ENCODE data around the gene SLC22A2. TPM values are rescaled to one million over a fixed set of nuclear protein-coding genes. Genes with fewer than 3 reads are reported as not detected.
"Not testable (repeated sequence)": the region's sequence is repeated elsewhere in the genome, so short reads cannot be mapped to it uniquely, and the experiment has no call there.

The SLC22A2 gene
- total RNA-seq, 1 experiment from 2014 or later: not detected

- no peaks in the 10 kb centered on the region for H3K27me3 Mint-ChIP-seq (ENCODE audit: insufficient read depth, unreplicated experiment)
- no peak for DNase-seq
- no TSS peak for BruUV-seq (replicated peaks)
- TF ChIP-seq, protein P1, sequence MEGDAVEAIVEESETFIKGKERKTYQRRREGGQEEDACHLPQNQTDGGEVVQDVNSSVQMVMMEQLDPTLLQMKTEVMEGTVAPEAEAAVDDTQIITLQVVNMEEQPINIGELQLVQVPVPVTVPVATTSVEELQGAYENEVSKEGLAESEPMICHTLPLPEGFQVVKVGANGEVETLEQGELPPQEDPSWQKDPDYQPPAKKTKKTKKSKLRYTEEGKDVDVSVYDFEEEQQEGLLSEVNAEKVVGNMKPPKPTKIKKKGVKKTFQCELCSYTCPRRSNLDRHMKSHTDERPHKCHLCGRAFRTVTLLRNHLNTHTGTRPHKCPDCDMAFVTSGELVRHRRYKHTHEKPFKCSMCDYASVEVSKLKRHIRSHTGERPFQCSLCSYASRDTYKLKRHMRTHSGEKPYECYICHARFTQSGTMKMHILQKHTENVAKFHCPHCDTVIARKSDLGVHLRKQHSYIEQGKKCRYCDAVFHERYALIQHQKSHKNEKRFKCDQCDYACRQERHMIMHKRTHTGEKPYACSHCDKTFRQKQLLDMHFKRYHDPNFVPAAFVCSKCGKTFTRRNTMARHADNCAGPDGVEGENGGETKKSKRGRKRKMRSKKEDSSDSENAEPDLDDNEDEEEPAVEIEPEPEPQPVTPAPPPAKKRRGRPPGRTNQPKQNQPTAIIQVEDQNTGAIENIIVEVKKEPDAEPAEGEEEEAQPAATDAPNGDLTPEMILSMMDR (IDR thresholded peaks at IDR 0.05; ENCODE audit: insufficient read depth in 1 of 2, low read depth in 1 of 2, low read length in 1 of 2, severe bottlenecking in 1 of 2, unreplicated experiment in 1 of 2): no peak
- H3K4me3 ChIP-seq (ENCODE audit: low read depth, low read length): no peak overlapping the region
- intact Hi-C loops (cut with micrococcal nuclease; ENCODE audit: unreplicated experiment): loop anchor here (2.0 kb wide), 1 partner anchor 17 kb away; no protein-coding TSS in a partner anchor
- POLR2A ChIA-PET: no interaction called here
- H3K27ac Mint-ChIP-seq (ENCODE audit: unreplicated experiment): peak overlapping the region; percentile 34
- H3K27me3 ChIP-seq (replicated peaks; ENCODE audit: control insufficient read depth, insufficient read depth, low read length): no peaks in the 10 kb centered on the region
- peaks cover 51% of the 10 kb centered on the region for H3K4me1 ChIP-seq
- H3K4me3 Mint-ChIP-seq (ENCODE audit: unreplicated experiment): no peak overlapping the region
- no peaks in the 10 kb centered on the region for H3K36me3 Mint-ChIP-seq (ENCODE audit: insufficient read depth, unreplicated experiment)
- H3K36me3 ChIP-seq (ENCODE audit: control insufficient read depth, insufficient read depth, low read length): no peaks in the 10 kb centered on the region
- CTCF ChIA-PET: no interaction called here
- H3K9me3 ChIP-seq: no peaks in the 10 kb centered on the region
- peaks cover 25% of the 10 kb centered on the region for H3K4me1 Mint-ChIP-seq (ENCODE audit: low read depth, unreplicated experiment)
- no peaks in the 10 kb centered on the region for H3K9me3 Mint-ChIP-seq (ENCODE audit: unreplicated experiment)
Measured at GRCh38 chr6:160238278-160238711, 20.3 kb downstream of the SLC22A2 start.

DNA sequence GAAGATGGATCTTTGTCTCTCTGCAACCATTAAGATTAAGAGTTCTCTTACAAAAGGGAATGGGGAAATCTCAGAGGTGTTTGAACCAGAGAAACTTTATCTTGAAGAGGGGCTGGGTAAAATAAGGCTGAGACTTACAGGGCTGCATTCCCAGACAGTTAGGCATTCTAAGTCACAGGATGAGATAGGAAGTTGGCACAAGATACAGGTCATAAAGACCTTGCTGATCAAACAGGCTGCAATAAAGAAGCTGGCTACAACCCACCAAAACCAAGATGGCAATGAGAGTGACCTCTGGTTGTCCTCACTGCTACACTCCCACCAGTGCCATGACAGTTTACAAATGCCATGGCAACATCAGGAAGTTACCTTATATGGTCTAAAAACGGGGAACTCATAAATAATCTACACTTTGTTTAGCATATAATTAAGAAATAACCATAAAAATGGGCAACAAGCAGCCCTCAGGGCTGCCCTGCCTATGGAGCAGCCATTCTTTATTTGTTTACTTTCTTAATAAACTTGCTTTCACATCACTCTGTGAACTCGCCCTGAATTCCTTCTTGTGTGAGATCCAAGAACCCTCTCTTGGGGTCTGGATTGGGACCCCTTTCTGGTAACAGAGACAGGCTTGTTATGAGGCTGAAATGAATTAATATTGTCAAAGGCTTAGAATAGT is 20.9 kb downstream of the SLC22A2 start:
- H3K9me3 ChIP-seq; H3K27me3 Mint-ChIP-seq (ENCODE audit: insufficient read depth, unreplicated experiment); H3K4me3 Mint-ChIP-seq (ENCODE audit: unreplicated experiment); H3K36me3 Mint-ChIP-seq (ENCODE audit: insufficient read depth, unreplicated experiment); H3K9me3 Mint-ChIP-seq (ENCODE audit: unreplicated experiment); DNase-seq; H3K4me3 ChIP-seq (ENCODE audit: low read depth, low read length); BruUV-seq (replicated peaks); H3K36me3 ChIP-seq (ENCODE audit: control insufficient read depth, insufficient read depth, low read length); H3K27me3 ChIP-seq (replicated peaks; ENCODE audit: control insufficient read depth, insufficient read depth, low read length); CTCF ChIA-PET; POLR2A ChIA-PET: not testable (repeated sequence)
- intact Hi-C loops (cut with micrococcal nuclease; ENCODE audit: unreplicated experiment): loop anchor here (2.0 kb wide), 1 partner anchor 17 kb away; no protein-coding TSS in a partner anchor
- Mint-ChIP-seq H3K4me1 (ENCODE audit: low read depth, unreplicated experiment) (peaks cover 25% of the 10 kb centered on the region), H3K27ac (ENCODE audit: unreplicated experiment) (peak overlapping the region; percentile 34)
- peaks cover 51% of the 10 kb centered on the region for H3K4me1 ChIP-seq

- H3K4me3 Mint-ChIP-seq (ENCODE audit: unreplicated experiment); CTCF ChIA-PET; H3K27me3 Mint-ChIP-seq (ENCODE audit: insufficient read depth, unreplicated experiment); H3K9me3 Mint-ChIP-seq (ENCODE audit: unreplicated experiment); H3K4me3 ChIP-seq (ENCODE audit: low read depth, low read length); BruUV-seq (replicated peaks); DNase-seq; intact Hi-C loops (cut with micrococcal nuclease; ENCODE audit: unreplicated experiment); H3K9me3 ChIP-seq; H3K36me3 ChIP-seq (ENCODE audit: control insufficient read depth, insufficient read depth, low read length); H3K27ac Mint-ChIP-seq (ENCODE audit: unreplicated experiment); H3K27me3 ChIP-seq (replicated peaks; ENCODE audit: control insufficient read depth, insufficient read depth, low read length); H3K36me3 Mint-ChIP-seq (ENCODE audit: insufficient read depth, unreplicated experiment): not testable (repeated sequence)
- peaks cover 50% of the 10 kb centered on the region for H3K4me1 ChIP-seq
- H3K4me1 Mint-ChIP-seq (ENCODE audit: low read depth, unreplicated experiment): peaks cover 25% of the 10 kb centered on the region
- POLR2A ChIA-PET: interaction anchor here (0.7 kb wide), 1 partner anchor 198 kb away, joined by 3 read pairs; no protein-coding TSS in a partner anchor
Measured at GRCh38 chr6:160236235-160236872, 22.3 kb downstream of the SLC22A2 start.

GRCh38 chr6:160233950-160234640 is 24.5 kb downstream of the SLC22A2 start:
- H3K27me3 Mint-ChIP-seq (ENCODE audit: insufficient read depth, unreplicated experiment); intact Hi-C loops (cut with micrococcal nuclease; ENCODE audit: unreplicated experiment); CTCF ChIA-PET; H3K9me3 ChIP-seq; H3K4me3 Mint-ChIP-seq (ENCODE audit: unreplicated experiment); POLR2A ChIA-PET; H3K36me3 ChIP-seq (ENCODE audit: control insufficient read depth, insufficient read depth, low read length); H3K27me3 ChIP-seq (replicated peaks; ENCODE audit: control insufficient read depth, insufficient read depth, low read length); BruUV-seq (replicated peaks); DNase-seq; H3K36me3 Mint-ChIP-seq (ENCODE audit: insufficient read depth, unreplicated experiment); H3K4me3 ChIP-seq (ENCODE audit: low read depth, low read length); H3K27ac Mint-ChIP-seq (ENCODE audit: unreplicated experiment): not testable (repeated sequence)
- Mint-ChIP-seq H3K4me1 (ENCODE audit: low read depth, unreplicated experiment) (peaks cover 19% of the 10 kb centered on the region), H3K9me3 (ENCODE audit: unreplicated experiment) (peaks cover 13% of the 10 kb centered on the region)
- H3K4me1 ChIP-seq: peaks cover 35% of the 10 kb centered on the region

Data from Caco-2 (cell line).